Breast epithelium (tissue), 3 donors: ENCODE results near the gene IL17C.

Experiments
- POLR2A ChIP-seq: fragments of 450-650 bp; IDR thresholded peaks from one replicate; pipeline ENCODE4 v1.6.1; 2016; ENCODE audit warnings: antibody characterized with exemption, mild to moderate bottlenecking, moderate library complexity
- POLR2AphosphoS5 ChIP-seq, 3 donors: sonication (generic); formaldehyde crosslinking; IDR thresholded peaks; one replicate each; pipeline ENCODE4 v1.6.1; 2017; ENCODE audit warnings: antibody characterized with exemption in 3 of 3
- TF ChIP-seq, protein P1 (sequence below), 3 donors: fragments of 450-650 bp; IDR thresholded peaks; one replicate each; pipeline ENCODE4 v1.5.1; 2016 to 2017; ENCODE audit warnings: antibody characterized with exemption in 3 of 3, mild to moderate bottlenecking in 3 of 3, moderate library complexity in 3 of 3

DNA sequence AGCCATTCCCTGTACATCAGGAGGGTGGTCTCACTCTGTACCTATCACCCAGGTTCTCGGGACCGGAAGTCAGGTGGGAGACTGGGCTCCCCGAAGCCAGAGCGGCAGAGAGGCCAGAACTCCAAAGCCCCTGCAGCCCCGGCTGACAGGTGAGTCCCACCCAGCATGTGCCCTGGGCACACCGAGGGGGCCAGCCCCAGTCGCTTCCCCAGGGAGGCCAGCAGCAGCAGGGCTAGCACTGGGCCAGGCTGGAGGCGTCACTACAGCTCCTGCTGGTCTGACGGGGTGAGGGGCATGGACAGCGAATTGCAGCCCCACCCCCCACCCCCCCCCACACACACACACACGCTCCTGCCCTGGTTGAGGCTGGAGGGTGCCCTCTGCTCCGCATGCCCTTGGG, 7.9 kb upstream of the IL17C start:
- TF ChIP-seq, protein P1, sequence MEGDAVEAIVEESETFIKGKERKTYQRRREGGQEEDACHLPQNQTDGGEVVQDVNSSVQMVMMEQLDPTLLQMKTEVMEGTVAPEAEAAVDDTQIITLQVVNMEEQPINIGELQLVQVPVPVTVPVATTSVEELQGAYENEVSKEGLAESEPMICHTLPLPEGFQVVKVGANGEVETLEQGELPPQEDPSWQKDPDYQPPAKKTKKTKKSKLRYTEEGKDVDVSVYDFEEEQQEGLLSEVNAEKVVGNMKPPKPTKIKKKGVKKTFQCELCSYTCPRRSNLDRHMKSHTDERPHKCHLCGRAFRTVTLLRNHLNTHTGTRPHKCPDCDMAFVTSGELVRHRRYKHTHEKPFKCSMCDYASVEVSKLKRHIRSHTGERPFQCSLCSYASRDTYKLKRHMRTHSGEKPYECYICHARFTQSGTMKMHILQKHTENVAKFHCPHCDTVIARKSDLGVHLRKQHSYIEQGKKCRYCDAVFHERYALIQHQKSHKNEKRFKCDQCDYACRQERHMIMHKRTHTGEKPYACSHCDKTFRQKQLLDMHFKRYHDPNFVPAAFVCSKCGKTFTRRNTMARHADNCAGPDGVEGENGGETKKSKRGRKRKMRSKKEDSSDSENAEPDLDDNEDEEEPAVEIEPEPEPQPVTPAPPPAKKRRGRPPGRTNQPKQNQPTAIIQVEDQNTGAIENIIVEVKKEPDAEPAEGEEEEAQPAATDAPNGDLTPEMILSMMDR (IDR thresholded peaks at IDR 0.05), result no peak
- TF ChIP-seq POLR2A (no peak), POLR2AphosphoS5 (IDR thresholded peaks at IDR 0.05) (no peak)
